Measurements from ENCODE around the gene COL9A3.
A peak's percentile ranks its signal among the peaks of the same experiment; 100 is the strongest.

Gene COL9A3

GRCh38 chr20:62797671-62798532, 18.9 kb upstream of the COL9A3 start:
- DNase-seq, result no peak

- no peak for DNase-seq
These were observed 17.8 kb upstream of the COL9A3 start for GRCh38 chr20:62799036-62799435.

GRCh38 chr20:62799459-62799858, 17.4 kb upstream of the COL9A3 start:
- no peak for DNase-seq

GRCh38 chr20:62799873-62800272, 17.0 kb upstream of the COL9A3 start:
- DNase-seq, result no peak

GRCh38 chr20:62800314-62801259, 16.3 kb upstream of the COL9A3 start:
- no peak for DNase-seq

- no peak for DNase-seq
These were observed 15.4 kb upstream of the COL9A3 start for GRCh38 chr20:62801284-62802010.

- no peak for DNase-seq
These were observed 14.7 kb upstream of the COL9A3 start for GRCh38 chr20:62802026-62802712.

GRCh38 chr20:62804021-62804626, 12.7 kb upstream of the COL9A3 start:
- DNase-seq, result no peak

GRCh38 chr20:62804627-62805154, 12.2 kb upstream of the COL9A3 start, which contains the start of gene OGFR:
Gene OGFR, plus strand, starts transcription at chr20:62804835. Its CDS starts 25 bp downstream, at chr20:62804860.
- DNase-seq, result peak; percentile 69

- DNase-seq, result no peak
These were observed 11.6 kb upstream of the COL9A3 start for GRCh38 chr20:62805155-62805710.

GRCh38 chr20:62805711-62806382, 11.0 kb upstream of the COL9A3 start:
- no peak for DNase-seq

GRCh38 chr20:62806383-62807050, 10.3 kb upstream of the COL9A3 start:
- DNase-seq, result no peak

GRCh38 chr20:62807444-62808210, 9.2 kb upstream of the COL9A3 start:
- no peak for DNase-seq

GRCh38 chr20:62808211-62808865, 8.5 kb upstream of the COL9A3 start:
- peak; percentile 27 for DNase-seq

GRCh38 chr20:62809530-62810428, 7.1 kb upstream of the COL9A3 start:
- no peak for DNase-seq

GRCh38 chr20:62811320-62811719, 5.5 kb upstream of the COL9A3 start:
- DNase-seq, result no peak

- no peak for DNase-seq
These were observed 5.1 kb upstream of the COL9A3 start for GRCh38 chr20:62811720-62812119.

Data from NCI-H2171 (cell line).